B cell (primary cell): ENCODE results near the gene MRPL10. TPM values are rescaled to one million over a fixed set of nuclear protein-coding genes. Genes with fewer than 3 reads are reported as not detected.

Source experiments
- ATAC-seq: fragments of 200-7000 bp; cut with Tn5 transposase; one replicate; pipeline ENCODE4 v1.10.0; 2021; ENCODE audit warnings: low read depth, mild to moderate bottlenecking, moderate number of reproducible peaks, moderate library complexity
- CTCF ChIA-PET: fragments of 350-600 bp; sonication (Branson Sonifier 250); formaldehyde crosslinking; loops from one replicate; lab custom pipeline; 2021; ENCODE audit warnings: antibody characterized with exemption, inconsistent platforms; lab: Charles Lee
- POLR2A ChIA-PET: fragments of 350-600 bp; sonication (Branson Sonifier 250); formaldehyde crosslinking; loops from one replicate; lab custom pipeline; 2021; ENCODE audit warnings: antibody characterized with exemption; lab: Charles Lee
- DNase-seq: peaks from one replicate; pipeline ENCODE4 v3.0.0; 2013
- H2AFZ ChIP-seq: 2 replicates; pipeline ENCODE4 v1.6.1; 2012; ENCODE audit warnings: mild to moderate bottlenecking, low read depth, low read length; ENCODE audit not compliant: insufficient read depth, poor library complexity, severe bottlenecking
- H3K27ac ChIP-seq, 2 donors: 1 replicate in 1 of 2; 2 replicates in 1 of 2; pipeline ENCODE4 v1.5.1; 2012 to 2013; ENCODE audit warnings: low read length in 2 of 2, mild to moderate bottlenecking in 2 of 2, moderate library complexity in 1 of 2
- H3K27me3 ChIP-seq, 4 experiments: fragments of 200-600 bp in 1 of 4; sonication (generic) in 1 of 4; replicated peaks in 1 of 4; 1 replicate in 2 of 4; 2 replicates in 2 of 4; pipeline versions ENCODE4 v1.6.1 to v1.7.0; 2013 to 2016; ENCODE audit warnings: low read length in 3 of 4, mild to moderate bottlenecking in 2 of 4, mixed read lengths in 1 of 4, moderate library complexity in 1 of 4; ENCODE audit not compliant: insufficient read depth in 4 of 4, control insufficient read depth in 3 of 4; ENCODE audit errors: control extremely low read depth in 1 of 4
- H3K36me3 ChIP-seq, 2 experiments: replicated peaks in 1 of 2; 1 replicate in 1 of 2; 2 replicates in 1 of 2; pipeline versions ENCODE4 v1.6.1 to v1.7.1; 2013; ENCODE audit warnings: low read length in 1 of 2; ENCODE audit not compliant: insufficient read depth in 2 of 2, control insufficient read depth in 1 of 2; ENCODE audit errors: control extremely low read depth in 1 of 2, extremely low read depth in 1 of 2
- H3K4me1 ChIP-seq, 2 donors: fragments of 200-600 bp in 1 of 2; sonication (generic) in 1 of 2; 1 replicate in 1 of 2; 2 replicates in 1 of 2; pipeline versions ENCODE4 v1.5.1 to v1.6.1; 2013 to 2017; ENCODE audit warnings: low read length in 2 of 2; ENCODE audit not compliant: control insufficient read depth in 2 of 2, insufficient read depth in 2 of 2
- H3K4me2 ChIP-seq: replicated peaks from 2 replicates; pipeline ENCODE3; 2012; ENCODE audit warnings: mild to moderate bottlenecking, low read depth, low read length; ENCODE audit not compliant: poor library complexity, severe bottlenecking
- H3K4me3 ChIP-seq, 5 experiments: fragments of 200-600 bp in 1 of 5; sonication (generic) in 1 of 5; 1 replicate in 3 of 5; 2 replicates in 2 of 5; pipeline versions ENCODE4 v1.5.1 to v1.7.0; 2011 to 2016; ENCODE audit warnings: low read length in 4 of 5, mild to moderate bottlenecking in 4 of 5, low read depth in 2 of 5, control low read depth in 1 of 5, moderate library complexity in 1 of 5; ENCODE audit not compliant: insufficient read depth in 1 of 5; ENCODE audit errors: control extremely low read depth in 1 of 5, extremely low read depth in 1 of 5
- H3K79me2 ChIP-seq: fragments of 200-600 bp; sonication (generic); one replicate; pipeline ENCODE4 v1.6.0; 2016; ENCODE audit warnings: low read length; ENCODE audit not compliant: control insufficient read depth, insufficient read depth
- H3K9ac ChIP-seq: fragments of 200-600 bp; sonication (generic); 2 replicates; pipeline ENCODE4 v1.6.1; 2017; ENCODE audit warnings: mild to moderate bottlenecking, low read length, moderate library complexity
- H3K9me3 ChIP-seq, 3 donors: one replicate each; pipeline versions ENCODE4 v1.6.1 to v1.7.1; 2013; ENCODE audit warnings: low read length in 2 of 3; ENCODE audit not compliant: control insufficient read depth in 2 of 3, insufficient read depth in 1 of 3; ENCODE audit errors: control extremely low read depth in 1 of 3
- H4K20me1 ChIP-seq: 2 replicates; pipeline ENCODE4 v1.6.0; 2012; ENCODE audit warnings: mild to moderate bottlenecking, low read length; ENCODE audit not compliant: insufficient read depth, control insufficient read depth, poor library complexity, severe bottlenecking
- H3K27ac Mint-ChIP-seq: one replicate; pipeline ENCODE4 v1.8.0; 2021; ENCODE audit warnings: mixed read lengths
- H3K27me3 Mint-ChIP-seq: one replicate; pipeline ENCODE4 v1.8.0; 2021; ENCODE audit warnings: mixed read lengths
- H3K4me1 Mint-ChIP-seq: one replicate; pipeline ENCODE4 v1.8.0; 2021; ENCODE audit warnings: mixed read lengths
- H3K4me3 Mint-ChIP-seq: one replicate; pipeline ENCODE4 v1.8.0; 2021; ENCODE audit warnings: mixed read lengths
- H3K9me3 Mint-ChIP-seq: one replicate; pipeline ENCODE4 v1.8.0; 2022; ENCODE audit warnings: mixed read lengths; ENCODE audit not compliant: insufficient read depth
- EZH2 ChIP-seq: IDR thresholded peaks from 2 replicates; pipeline ENCODE4 v1.6.1; 2012; ENCODE audit warnings: borderline replicate concordance, low read depth, mild to moderate bottlenecking, moderate library complexity, low read length; ENCODE audit not compliant: insufficient read depth, poor library complexity, severe bottlenecking
- WGBS: methylation state at CpG from one replicate; pipeline ENCODE4 v1.1.5; 2013; ENCODE audit warnings: missing lambda C conversion rate; ENCODE audit not compliant: insufficient coverage; 5-methylcytosine and 5-hydroxymethylcytosine counted together
- intact Hi-C: fragments of 100-400 bp; cut with micrococcal nuclease; formaldehyde crosslinking; loops from one replicate; pipeline ENCODE4 v1.10.0; 2022
- polyA plus RNA-seq: library from polyadenylated mRNA; depleted of rRNA; stranded (reverse); fragments of >200 nt; gene quantifications from 2 replicates; pipeline ENCODE4 v1.2.3, GENCODE V29; 2012
- total RNA-seq, 2 donors: library from RNA; stranded (reverse); fragments of 120-200 nt in 1 of 2; gene quantifications; 1 replicate in 1 of 2; 2 replicates in 1 of 2; pipeline versions ENCODE4 v1.2.3 to v1.2.4, GENCODE V29; 2013 to 2022
- TF ChIP-seq, protein P1 (sequence below): fragments of 200-600 bp; IDR thresholded peaks from one replicate; pipeline ENCODE4 v1.8.0; 2022; ENCODE audit warnings: antibody characterized with exemption, mild to moderate bottlenecking

The MRPL10 gene
- total and polyA plus RNA-seq, 2 donors (not counting 1 experiment from before 2014, with no cell fraction given) = 34.8 to 39.4 TPM

DNA sequence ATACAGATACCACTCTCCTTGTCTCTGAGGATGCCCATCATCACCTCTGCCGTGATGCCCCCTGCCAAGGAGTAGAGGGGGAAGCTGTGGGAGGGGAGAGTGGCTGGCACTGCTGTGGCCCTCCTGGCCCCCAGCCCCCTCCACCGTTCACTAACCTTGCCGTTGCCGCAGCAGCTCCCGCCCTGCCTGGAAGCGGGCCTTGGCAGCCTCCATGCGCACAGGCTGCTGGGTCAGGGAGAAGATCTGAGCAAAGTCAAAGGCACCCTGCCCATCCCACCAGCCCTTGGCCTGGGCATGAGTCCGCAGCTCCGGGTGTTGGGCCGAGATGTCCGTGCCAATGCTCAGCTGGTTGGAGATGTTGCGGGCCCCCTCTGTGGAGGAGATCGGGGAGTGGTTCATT, 7.3 kb upstream of the MRPL10 start:
- Mint-ChIP-seq H3K9me3 (no peaks in the 10 kb centered on the region), H3K4me3 (peak overlapping the region; percentile 47), H3K27me3 (peaks cover 3% of the 10 kb centered on the region), H3K4me1 (peaks cover 26% of the 10 kb centered on the region), H3K27ac (no peak overlapping the region)
- WGBS = 98% methylated on average over 8 of the region's 13 CpGs
- TF ChIP-seq EZH2 = no peak
- TF ChIP-seq, protein P1, sequence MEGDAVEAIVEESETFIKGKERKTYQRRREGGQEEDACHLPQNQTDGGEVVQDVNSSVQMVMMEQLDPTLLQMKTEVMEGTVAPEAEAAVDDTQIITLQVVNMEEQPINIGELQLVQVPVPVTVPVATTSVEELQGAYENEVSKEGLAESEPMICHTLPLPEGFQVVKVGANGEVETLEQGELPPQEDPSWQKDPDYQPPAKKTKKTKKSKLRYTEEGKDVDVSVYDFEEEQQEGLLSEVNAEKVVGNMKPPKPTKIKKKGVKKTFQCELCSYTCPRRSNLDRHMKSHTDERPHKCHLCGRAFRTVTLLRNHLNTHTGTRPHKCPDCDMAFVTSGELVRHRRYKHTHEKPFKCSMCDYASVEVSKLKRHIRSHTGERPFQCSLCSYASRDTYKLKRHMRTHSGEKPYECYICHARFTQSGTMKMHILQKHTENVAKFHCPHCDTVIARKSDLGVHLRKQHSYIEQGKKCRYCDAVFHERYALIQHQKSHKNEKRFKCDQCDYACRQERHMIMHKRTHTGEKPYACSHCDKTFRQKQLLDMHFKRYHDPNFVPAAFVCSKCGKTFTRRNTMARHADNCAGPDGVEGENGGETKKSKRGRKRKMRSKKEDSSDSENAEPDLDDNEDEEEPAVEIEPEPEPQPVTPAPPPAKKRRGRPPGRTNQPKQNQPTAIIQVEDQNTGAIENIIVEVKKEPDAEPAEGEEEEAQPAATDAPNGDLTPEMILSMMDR = no peak
- no peak overlapping the region for H3K4me2 ChIP-seq
- H3K9ac ChIP-seq = no peak overlapping the region
- no peaks in the 10 kb centered on the region for H4K20me1 ChIP-seq
- H3K9me3 ChIP-seq = no peaks in the 10 kb centered on the region
- peaks cover 0 to 15% of the 10 kb centered on the region in 2 experiments for H3K36me3 ChIP-seq
- no peak overlapping the region for H3K27ac ChIP-seq
- DNase-seq (no peak), ATAC-seq (no peak)
- intact Hi-C loops = no loop called here
- H3K79me2 ChIP-seq = peaks cover 11% of the 10 kb centered on the region
- POLR2A ChIA-PET = no interaction called here
- no peak overlapping the region for H3K4me3 ChIP-seq
- CTCF ChIA-PET = interaction anchor here (19.9 kb wide), 1 partner anchor 50 kb away, joined by 436 read pairs; the partner anchor contains the start of gene SP2
- H3K4me1 ChIP-seq = peaks cover 9 to 18% of the 10 kb centered on the region in 2 donors
- no peaks in the 10 kb centered on the region for H3K27me3 ChIP-seq
- no peak overlapping the region for H2AFZ ChIP-seq

DNA sequence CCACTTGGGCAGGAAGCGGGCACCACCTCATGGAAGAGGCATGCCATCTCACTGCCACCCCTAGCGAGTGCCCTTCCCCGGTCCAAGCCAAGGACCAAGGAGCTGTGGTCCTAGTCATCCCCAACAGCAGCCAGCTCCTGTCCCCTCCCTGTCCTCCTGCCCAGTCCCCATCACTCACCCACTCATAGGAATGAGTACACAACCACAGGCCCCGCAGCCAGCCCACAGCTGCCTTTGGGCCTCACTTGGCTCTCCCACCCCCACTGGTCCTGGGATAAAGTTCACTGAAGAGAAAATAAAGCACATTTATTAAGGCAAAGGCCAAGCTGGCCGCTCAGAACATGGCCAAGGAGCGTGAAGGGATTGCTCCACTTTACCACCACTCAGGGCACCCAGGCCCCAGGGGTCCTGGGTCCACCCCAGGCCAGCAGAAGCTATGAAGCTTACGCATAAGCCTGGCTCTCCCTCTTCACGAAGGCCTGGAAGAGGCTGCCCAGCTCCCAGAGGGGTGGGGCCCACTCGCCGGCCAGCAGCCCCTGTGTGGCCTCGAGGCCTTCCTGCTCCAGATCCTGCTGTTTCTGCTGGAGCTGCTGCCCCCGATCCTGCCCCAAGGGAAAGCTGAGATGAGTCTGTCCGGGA, 6.2 kb upstream of the MRPL10 start:
- H3K27me3 Mint-ChIP-seq = no peaks in the 10 kb centered on the region
- Histone ChIP-seq H3K79me2 (peaks cover 11% of the 10 kb centered on the region), H4K20me1 (no peaks in the 10 kb centered on the region), H3K36me3 (peaks cover 0 to 15% of the 10 kb centered on the region in 2 experiments), H3K4me3 (no peak overlapping the region), H3K4me2 (no peak overlapping the region), H3K27me3 (no peaks in the 10 kb centered on the region), H3K4me1 (peaks cover 9 to 18% of the 10 kb centered on the region in 2 donors), H3K9ac (no peak overlapping the region), H3K9me3 (no peaks in the 10 kb centered on the region), H2AFZ (no peak overlapping the region), H3K27ac (no peak overlapping the region)
- ATAC-seq (no peak), DNase-seq (no peak)
- intact Hi-C loops = no loop called here
- 96% methylated on average over 12 of the region's 13 CpGs for WGBS
- CTCF ChIA-PET = interaction anchor here (19.9 kb wide), 1 partner anchor 51 kb away, joined by 436 read pairs; the partner anchor contains the start of gene SP2
- no peak for TF ChIP-seq EZH2
- TF ChIP-seq, protein P1 = no peak
- H3K4me3 Mint-ChIP-seq = no peak overlapping the region
- no peak overlapping the region for H3K27ac Mint-ChIP-seq
- no peaks in the 10 kb centered on the region for H3K9me3 Mint-ChIP-seq
- POLR2A ChIA-PET = interaction anchor here (0.7 kb wide), 1 partner anchor 58 kb away, joined by 3 read pairs; the partner anchor contains the start of gene SP2
- H3K4me1 Mint-ChIP-seq = peaks cover 22% of the 10 kb centered on the region
